Measurements from ENCODE around the gene TSPEAR.

The TSPEAR gene

DNA sequence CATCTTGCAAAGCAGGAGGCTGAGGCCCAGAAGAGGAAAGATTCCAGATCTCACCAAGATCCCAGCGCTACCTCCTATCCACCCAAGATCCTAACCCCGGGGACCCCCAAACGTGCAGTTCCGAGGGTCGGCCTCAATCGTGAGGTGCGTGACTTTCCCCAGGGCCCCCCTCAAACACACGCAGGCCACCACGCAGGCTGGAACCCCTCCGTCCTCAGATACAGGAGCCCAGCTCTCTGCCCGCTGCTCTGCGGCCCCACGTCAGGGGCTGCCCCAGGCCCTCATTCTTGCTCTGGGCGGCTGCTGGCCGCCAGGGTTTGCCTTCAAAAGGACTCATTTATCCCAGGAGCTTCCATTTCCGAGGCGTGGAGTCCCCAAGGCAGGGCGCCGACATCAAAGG is 211.3 kb downstream of the TSPEAR start:
- TF ChIP-seq TAF1 (IDR thresholded peaks at IDR 0.05; ENCODE audit: borderline replicate concordance, insufficient read depth, low read length) (no peak), SIN3A (IDR thresholded peaks at IDR 0.05; ENCODE audit: borderline replicate concordance, insufficient read depth, low read length) (no peak), FOXP2 (optimal IDR thresholded peaks at IDR 0.05; ENCODE audit: borderline replicate concordance, extremely low read depth, extremely low read length, insufficient read depth) (no peak), POLR2AphosphoS5 (IDR thresholded peaks at IDR 0.05; ENCODE audit: low read depth, low read length) (no peak)
- TF ChIP-seq, protein P1, sequence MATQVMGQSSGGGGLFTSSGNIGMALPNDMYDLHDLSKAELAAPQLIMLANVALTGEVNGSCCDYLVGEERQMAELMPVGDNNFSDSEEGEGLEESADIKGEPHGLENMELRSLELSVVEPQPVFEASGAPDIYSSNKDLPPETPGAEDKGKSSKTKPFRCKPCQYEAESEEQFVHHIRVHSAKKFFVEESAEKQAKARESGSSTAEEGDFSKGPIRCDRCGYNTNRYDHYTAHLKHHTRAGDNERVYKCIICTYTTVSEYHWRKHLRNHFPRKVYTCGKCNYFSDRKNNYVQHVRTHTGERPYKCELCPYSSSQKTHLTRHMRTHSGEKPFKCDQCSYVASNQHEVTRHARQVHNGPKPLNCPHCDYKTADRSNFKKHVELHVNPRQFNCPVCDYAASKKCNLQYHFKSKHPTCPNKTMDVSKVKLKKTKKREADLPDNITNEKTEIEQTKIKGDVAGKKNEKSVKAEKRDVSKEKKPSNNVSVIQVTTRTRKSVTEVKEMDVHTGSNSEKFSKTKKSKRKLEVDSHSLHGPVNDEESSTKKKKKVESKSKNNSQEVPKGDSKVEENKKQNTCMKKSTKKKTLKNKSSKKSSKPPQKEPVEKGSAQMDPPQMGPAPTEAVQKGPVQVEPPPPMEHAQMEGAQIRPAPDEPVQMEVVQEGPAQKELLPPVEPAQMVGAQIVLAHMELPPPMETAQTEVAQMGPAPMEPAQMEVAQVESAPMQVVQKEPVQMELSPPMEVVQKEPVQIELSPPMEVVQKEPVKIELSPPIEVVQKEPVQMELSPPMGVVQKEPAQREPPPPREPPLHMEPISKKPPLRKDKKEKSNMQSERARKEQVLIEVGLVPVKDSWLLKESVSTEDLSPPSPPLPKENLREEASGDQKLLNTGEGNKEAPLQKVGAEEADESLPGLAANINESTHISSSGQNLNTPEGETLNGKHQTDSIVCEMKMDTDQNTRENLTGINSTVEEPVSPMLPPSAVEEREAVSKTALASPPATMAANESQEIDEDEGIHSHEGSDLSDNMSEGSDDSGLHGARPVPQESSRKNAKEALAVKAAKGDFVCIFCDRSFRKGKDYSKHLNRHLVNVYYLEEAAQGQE (IDR thresholded peaks at IDR 0.05; ENCODE audit: insufficient read depth in 1 of 2, low read depth in 2 of 2, low read length in 2 of 2): no peak

DNA sequence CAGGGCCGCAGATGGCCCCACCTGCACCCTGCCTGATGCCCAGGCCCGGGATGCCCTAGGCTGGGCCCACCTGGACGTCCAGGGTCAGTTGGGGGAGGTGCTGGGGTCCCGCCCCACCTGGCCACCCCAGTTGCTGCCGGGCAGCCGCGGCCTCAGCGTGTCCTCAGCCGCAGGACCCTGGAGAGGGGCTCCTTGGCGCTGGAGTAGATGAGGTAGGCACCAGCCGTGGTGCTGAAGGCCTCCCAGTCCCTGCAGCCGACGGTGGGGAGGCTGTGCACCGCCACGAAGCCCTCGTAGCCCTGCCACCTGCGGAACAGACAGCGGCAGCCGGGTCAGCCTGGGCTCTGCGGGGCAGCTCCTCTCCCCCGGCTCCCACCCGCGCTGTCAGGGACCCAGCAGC is 211.7 kb downstream of the TSPEAR start:
- TF ChIP-seq, protein P1 (IDR thresholded peaks at IDR 0.05; ENCODE audit: insufficient read depth in 1 of 2, low read depth in 2 of 2, low read length in 2 of 2): peak in 1 of 2 experiments; percentile 67; a peak in 1 of 4 replicates
- TF ChIP-seq FOXP2 (optimal IDR thresholded peaks at IDR 0.05; ENCODE audit: borderline replicate concordance, extremely low read depth, extremely low read length, insufficient read depth): no peak

DNA sequence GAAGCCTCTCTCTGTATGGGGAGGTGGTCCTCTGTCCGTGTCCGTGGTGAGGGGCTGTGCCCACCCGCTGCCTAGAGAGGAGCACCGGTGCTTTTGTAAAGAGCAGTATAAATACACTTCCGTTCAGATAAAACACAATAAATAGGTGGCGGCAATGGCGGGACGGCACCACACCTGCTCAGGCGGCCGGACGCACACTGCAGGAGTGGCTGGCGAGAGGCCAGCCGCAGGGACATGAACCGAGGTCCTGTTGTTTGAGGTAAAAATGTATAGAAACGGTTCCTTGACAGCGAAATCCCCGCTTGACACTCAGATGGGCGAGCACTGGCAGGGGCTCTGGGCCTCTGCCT is 212.2 kb downstream of the TSPEAR start:
- TF ChIP-seq, protein P1 (IDR thresholded peaks at IDR 0.05; ENCODE audit: insufficient read depth in 1 of 2, low read depth in 2 of 2, low read length in 2 of 2): no peak
- TF ChIP-seq POLR2AphosphoS5 (IDR thresholded peaks at IDR 0.05; ENCODE audit: low read depth, low read length): no peak
- TF ChIP-seq FOXP2 (optimal IDR thresholded peaks at IDR 0.05; ENCODE audit: borderline replicate concordance, extremely low read depth, extremely low read length, insufficient read depth): no peak
- TF ChIP-seq SIN3A (IDR thresholded peaks at IDR 0.05; ENCODE audit: borderline replicate concordance, insufficient read depth, low read length): no peak
- no peak for TF ChIP-seq TAF1 (IDR thresholded peaks at IDR 0.05; ENCODE audit: borderline replicate concordance, insufficient read depth, low read length)

DNA sequence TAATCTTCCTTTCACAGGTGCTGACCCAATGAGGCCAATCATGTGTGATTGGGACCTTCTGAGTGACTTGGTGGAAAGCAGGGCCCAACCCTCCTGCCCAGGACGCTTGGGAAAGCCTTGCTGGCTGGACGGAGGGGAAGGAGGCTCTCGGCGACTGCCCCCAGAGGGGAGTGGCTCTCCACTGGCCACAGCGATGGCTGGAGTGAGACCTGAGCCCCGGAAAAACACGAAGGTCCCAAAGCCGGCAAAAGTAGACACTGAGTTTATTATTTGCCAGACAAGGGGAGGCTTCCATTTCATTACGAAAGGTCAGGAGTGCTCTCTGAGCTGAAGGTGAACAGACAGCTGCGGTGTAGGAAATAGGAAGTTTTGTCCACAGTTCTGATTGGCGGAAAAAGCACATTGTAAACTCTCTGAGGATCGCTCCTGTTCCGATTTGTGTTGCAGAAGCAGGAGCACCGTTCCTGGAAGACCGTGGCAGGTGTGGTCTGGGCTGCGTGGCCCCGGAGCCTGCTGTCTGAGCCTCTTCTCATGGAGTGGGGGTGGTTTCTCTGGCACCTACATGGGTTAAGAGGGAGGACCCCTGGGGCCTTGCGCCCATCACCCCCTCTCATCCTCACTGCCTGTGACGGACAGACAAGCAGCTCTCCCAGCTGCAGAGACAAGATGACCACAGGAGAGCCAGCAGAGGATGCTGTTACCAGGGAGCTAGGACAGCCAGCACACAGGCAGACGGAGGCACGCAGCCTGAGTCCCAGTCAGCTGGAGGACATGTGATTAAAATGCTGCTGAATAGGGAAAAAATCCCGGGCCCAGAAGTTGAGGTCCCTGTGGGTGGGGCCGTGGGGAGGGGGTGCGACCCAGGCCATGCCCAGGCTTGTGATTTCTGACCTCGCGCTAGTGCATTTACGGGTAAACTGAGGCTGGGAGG is 212.8 kb downstream of the TSPEAR start:
- no peak for TF ChIP-seq POLR2AphosphoS5 (IDR thresholded peaks at IDR 0.05; ENCODE audit: low read depth, low read length)
- TF ChIP-seq FOXP2 (optimal IDR thresholded peaks at IDR 0.05; ENCODE audit: borderline replicate concordance, extremely low read depth, extremely low read length, insufficient read depth): no peak
- no peak for TF ChIP-seq SIN3A (IDR thresholded peaks at IDR 0.05; ENCODE audit: borderline replicate concordance, insufficient read depth, low read length)
- TF ChIP-seq, protein P1 (IDR thresholded peaks at IDR 0.05; ENCODE audit: insufficient read depth in 1 of 2, low read depth in 2 of 2, low read length in 2 of 2): no peak

Measured in PFSK-1 (cell line).